H54 (cell line): ENCODE measurements around the gene NUDT1.

Experiments used
- DNase-seq: peaks from one replicate; pipeline ENCODE4 v3.0.0; 2011; ENCODE audit warnings: low spot score, mixed read lengths; ENCODE audit not compliant: insufficient read length
- FAIRE-seq: peaks from 3 replicates; lab custom pipeline; 2011; peaks lifted over from hg19 to GRCh38; lab: Jason Lieb, UNC
- POLR2A ChIP-seq: IDR thresholded peaks from 2 replicates; pipeline ENCODE4 v1.6.1; 2011; ENCODE audit warnings: low read depth, mild to moderate bottlenecking, low read length

The NUDT1 gene

DNA sequence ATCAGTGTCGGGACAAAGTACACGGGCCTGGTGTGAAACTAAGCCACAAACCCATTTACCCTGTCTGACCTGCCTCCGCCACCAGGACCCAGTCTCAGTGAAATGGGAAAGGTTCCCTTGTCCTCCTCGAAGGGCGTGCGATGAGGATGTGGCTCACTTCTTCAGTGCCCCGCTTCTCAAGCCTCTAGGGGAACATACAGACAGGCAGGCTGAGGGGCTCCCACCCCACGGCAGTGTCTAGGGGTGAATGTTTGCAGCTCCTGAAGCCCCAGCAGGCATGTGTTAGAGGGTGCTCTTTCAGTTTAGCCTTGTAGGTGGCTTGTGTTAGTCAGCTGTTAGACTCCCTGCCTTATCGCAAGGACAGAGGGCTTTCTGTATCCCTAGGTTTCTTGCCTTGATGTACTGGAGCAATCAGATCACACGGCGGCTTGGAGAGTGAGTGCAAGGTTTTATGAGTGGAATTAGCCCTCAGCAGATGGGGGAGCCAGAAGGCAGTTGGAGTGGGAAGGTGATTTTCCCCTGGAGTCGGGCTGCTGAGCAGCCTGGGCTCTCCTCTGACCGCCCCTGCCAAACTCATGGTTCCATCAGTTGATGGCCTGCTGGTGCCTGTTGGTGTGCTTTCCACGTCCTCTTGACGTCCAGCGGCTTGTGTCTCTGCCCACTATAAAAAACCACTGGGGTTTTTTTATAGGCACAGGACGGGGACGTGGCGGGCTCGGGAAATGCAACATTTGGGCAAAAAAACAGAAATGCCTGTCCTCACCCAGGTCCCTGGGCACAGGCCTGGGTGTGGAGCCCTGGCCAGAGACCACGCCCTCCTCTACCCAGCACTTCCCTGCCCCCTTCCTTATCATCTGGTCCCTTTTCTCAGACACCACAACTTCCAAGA is 759 bp downstream of the NUDT1 start:
- DNase-seq (peak; percentile 65), FAIRE-seq (no peak)
- 0 out of 2 replicates have a peak, but pooled peaks have one; percentile 9 for TF ChIP-seq POLR2A

DNA sequence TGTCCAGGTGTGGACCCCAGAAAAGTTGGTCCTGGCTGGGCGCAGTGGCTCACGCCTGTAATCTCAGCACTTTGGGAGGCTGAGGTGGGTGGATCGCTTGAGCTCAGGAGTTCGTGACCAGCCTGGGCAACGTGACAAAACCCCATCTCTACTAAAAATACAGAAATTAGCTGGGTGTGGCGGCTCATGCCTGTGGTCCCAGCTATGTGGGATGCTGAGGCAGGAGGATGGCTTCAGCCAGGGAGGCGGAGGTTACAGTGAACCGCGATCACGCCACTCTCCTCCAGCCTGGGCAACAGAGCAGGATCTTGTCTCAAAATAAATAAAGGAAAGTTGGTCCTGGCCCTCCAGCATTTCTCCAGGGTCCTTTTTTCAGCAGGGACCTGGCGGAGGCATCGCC is 1.4 kb downstream of the NUDT1 start:
- no peak for DNase-seq
- no peak; the same call in none of the 2 replicates for TF ChIP-seq POLR2A
- no peak for FAIRE-seq

DNA sequence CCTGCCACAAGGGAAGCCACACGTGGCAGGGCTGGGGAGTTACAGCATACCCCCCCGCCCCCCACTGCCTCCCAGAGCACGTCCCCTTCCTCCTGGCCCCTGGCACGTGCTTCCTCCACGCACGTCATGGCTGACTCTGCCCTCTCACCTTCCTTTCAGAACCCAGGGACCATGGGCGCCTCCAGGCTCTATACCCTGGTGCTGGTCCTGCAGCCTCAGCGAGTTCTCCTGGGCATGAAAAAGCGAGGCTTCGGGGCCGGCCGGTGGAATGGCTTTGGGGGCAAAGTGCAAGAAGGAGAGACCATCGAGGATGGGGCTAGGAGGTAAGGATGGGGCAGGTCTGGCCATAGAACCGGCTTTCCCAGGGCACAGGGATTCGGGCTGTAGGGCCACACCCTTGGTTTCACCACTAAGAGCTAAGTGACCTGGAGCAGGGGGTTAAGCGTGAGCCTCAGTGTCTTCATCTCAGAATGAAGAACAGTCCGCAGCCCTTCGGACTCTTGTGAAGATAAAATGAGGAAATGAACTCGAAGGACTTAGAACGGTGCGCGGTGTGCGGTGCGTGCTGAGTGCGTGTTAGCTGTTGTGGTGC is 2.5 kb downstream of the NUDT1 start:
- FAIRE-seq (no peak), DNase-seq (no peak)
- TF ChIP-seq POLR2A: no peak

DNA sequence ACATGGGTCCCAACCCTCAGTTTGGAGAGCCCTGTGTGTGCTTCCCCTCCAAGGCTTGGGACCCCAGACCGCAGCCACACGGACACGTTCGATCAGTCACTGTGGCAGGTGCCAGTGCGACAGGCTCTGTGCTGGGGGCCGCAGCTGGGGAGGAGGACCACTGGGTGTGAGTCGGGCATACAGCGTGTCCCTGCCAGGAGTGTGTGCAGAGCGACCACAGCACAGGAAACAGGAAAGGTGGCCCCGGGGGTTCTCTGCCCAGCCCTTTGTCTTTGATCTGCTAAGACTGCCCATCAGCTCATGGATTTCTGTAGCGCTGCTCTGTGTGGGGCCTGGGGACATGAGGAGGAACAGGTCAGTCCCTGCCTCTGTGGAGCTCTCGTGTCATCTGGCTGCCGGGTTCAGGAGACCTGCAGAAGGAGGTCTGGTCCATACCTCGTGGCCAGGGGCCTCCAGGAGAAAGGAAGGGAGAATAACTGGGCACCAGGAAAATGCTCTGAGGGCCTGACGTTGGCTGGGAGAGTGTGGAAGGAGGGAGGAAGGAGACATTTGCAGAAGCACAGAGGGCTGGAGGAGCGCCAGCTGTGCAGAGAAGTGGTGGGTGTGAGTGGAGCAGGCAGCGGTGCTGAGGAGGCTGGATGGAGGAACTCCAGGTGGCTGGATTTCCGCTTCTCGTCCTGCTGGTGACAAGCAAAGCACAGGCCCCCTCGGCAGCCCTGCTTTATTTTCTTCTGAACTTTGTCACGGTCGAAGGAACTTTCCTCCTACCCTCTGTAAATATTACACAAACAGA is 4.1 kb downstream of the NUDT1 start:
- no peak for TF ChIP-seq POLR2A
- DNase-seq: no peak
- no peak for FAIRE-seq

DNA sequence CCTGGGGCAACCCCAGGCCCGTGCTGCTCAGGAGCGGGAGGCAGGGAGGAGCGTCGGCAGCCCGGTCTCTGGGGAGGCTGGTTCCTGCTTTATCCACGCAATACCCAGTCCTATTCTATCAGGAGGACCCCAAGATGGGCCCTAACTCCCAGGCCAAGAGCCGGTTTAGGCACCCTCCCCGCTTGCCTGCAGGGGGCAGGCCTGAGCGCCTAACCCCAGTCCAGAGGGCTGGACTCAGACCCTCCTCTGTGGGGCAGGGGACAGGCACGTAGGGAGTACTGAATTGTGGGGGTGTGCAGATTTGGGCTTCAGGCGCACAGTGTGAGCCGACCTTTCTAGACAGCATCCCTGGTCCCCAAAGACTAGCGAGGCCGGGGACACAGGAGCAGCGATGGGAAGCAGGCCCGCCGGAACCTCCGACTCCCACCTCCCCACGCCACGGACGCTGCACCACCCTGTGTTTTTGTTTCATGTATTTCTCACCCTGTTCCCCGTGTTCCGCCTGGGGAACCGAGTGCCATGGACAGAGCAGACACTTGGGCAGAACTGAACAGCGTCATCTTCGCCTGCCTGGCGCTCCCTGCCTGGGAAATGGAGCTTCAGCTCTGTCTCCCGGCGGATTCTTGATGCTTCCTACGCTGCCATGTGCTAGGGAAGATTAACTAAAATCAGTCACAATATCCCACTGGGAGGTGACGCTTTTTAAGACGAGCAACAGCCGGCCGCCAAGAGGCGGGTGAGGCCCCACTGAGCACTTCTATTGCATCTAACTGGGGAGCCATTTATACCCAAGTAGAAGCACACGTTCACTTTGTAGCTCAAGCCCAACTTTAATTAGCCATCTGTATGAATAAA is 5.3 kb downstream of the NUDT1 start:
- no peak for DNase-seq
- no peak for TF ChIP-seq POLR2A
- no peak for FAIRE-seq

DNA sequence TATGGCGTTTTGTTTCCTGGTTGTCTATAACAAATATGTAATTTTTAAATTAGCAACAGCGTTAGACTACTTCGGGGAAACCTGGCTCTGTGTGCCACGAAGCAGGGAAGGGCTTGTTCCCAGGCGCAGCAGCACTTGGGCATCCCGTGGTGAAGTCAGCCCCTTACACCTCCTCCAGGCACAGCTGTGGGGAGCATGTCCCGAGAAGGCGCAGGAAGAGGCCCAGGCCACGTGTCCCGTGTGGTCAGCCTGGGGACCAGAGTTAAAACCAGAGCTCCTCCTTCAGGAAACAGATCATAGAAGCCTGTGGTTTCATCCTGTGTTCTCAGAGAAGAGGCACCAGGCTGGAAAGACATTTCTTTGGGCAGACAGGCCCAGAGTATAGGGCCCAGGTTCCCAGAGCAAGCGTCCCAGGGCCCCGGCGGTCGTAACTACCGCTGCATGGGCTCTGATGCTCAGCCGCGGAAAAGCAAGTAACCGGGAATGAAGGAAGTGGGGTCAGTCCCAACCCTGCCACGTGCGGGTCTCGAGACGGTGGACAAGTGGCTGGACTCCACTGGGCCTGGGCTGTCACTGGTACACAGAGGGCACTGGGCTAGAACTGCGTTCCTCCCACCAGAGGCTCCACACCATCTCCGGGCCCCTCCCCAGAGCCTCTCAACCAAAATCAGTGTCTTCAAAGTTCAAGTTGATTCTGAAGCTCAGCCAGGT is 7.1 kb downstream of the NUDT1 start:
- peak; percentile 100 for DNase-seq
- peak; percentile 65; the same call in 1 of the 2 replicates for TF ChIP-seq POLR2A
- peak; percentile 65 for FAIRE-seq

DNA sequence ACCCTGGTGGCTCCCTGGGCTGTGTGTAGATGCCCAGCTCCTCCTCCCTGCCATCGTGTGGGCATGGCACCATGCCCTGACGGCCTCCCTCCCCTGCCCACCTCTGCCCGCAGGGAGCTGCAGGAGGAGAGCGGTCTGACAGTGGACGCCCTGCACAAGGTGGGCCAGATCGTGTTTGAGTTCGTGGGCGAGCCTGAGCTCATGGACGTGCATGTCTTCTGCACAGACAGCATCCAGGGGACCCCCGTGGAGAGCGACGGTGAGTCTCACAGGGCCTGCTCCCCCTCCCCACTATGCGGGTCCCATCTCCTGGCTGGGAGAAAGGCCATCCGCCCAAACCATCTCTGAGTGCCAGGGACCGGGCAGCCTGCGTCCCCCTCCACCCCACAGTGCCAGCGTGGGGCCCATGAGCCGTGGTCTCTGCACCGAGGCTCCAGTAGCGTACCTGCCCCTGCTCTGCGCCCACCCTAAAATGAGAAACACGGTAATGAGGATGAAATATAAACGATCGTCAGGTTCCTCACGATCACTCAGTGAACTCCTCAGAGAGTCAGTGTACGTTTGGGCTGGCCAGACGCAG is 7.8 kb downstream of the NUDT1 start:
- DNase-seq (no peak), FAIRE-seq (no peak)
- no peak for TF ChIP-seq POLR2A

DNA sequence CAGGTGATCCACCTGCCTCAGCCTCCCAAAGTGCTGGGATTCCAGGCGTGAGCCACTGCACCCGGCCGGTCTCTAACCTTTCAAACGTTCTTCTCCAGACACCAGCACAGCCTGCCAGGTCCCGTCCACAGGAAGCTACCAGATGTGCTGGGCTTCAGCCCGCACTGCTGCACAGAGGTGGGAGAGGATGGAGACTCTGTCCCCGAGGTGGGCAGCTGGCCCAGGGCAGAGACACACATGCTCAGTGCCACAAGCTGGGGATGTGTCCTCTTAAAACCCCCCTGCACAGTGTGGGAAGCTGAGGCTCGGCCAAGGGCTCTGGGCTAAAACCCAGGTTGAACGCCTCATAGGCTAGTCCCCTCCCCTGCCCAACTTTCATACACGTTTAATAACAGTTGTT is 9.4 kb downstream of the NUDT1 start:
- DNase-seq (no peak), FAIRE-seq (no peak)
- no peak for TF ChIP-seq POLR2A

DNA sequence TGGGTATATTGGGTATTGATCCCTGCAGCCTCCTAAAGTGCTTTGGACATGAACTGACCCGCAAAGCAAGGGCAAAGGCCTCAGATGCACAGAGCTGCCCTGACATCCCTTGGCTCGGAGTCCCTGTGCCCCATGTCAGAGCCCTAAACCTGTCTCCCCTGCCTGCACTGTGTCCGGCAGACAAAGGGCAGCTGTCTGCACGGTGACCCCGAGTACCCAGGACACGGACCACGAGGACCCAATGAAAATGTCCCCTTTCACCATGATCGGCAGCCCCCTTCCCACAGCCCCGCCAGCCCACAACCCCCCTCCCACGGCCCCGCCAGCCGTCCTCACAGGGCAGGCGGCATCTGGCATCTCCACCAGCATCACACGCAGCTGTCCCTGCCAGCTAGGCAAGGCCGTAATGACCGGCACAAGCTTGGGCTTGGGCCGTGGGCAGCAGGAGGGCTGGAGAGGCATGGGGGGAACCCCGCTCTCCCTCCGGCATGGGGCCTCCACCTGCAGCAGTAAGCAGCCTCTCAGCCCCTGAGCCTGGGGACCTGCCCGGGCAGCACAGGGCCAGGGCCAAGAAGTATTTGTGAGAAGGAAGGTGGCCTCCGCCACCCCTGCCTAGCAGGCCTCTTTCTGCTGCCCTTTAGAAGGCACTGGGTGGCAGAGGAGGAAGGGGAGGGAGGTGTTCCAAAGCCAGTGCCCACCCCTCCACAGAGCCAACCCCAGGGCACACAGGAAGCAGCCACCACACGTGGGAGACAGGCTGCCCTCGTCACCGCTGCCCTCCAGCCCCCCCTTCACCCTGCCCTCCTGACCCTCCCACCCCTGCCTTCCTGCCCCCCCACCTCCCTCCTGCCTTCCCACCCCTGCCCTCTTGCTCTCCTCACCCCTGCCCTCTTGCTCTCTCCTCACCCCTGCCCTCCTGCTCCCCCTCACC is 10.1 kb downstream of the NUDT1 start:
- DNase-seq (no peak), FAIRE-seq (no peak)
- TF ChIP-seq POLR2A: no peak

DNA sequence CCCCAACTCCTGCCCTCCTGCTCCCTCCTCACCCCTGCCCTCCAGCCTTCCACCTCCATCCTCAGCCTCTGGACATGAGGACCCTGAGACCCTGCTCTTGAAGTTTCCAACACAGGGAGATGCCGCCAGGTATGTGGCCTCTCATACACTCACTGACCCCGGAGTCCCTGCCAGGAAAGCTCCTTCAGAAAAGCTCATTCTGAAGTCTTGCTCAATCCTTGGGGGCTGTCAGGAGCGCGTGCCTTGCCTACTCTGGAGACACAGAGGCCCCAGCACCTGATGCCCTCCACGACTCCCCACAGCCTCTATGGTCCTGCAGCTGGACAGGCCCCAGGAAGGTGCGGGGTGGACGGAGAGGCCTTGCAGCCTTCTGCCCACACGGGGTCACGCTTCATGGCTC is 11.0 kb downstream of the NUDT1 start:
- no peak for TF ChIP-seq POLR2A
- DNase-seq (no peak), FAIRE-seq (no peak)

DNA sequence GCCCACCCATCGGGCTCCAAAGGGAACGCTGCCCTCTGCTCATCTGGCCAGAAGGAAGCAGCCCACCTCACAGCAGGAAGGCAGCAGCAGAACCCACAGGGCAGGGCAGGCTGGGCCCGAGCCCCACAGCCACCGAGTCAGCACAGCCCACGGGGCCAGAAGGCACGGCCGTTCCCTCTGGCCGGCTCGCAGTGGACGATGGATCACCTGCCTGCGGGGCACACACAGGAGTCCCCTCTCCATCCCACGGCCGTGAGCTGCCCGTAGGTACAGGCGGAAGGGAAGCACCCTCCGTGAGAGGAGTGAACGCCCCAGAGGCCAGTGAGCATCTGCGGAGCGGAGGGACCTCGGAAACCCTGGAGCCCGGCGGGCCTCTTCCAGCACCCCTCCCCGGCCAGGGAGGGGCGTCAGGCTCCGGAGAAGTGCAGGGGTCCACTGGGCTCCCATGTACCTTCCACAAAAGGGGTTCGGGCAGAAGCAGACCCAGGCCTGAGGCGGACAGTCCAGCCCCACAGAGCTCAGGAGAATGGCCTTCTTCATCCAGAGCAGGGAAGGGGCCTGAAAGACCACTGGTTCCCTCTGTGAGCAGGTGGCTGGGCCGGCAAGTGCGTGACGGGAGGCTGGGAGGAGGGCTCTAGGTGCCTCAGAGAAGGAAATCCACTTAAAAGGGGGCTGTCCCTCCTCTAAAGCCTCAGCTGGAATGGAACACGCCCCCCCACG is 11.7 kb downstream of the NUDT1 start:
- no peak for TF ChIP-seq POLR2A
- no peak for DNase-seq
- FAIRE-seq: no peak
